CD4-positive, alpha-beta T cell treated with Interferon gamma for 1 hour (primary cell): Measurements from ENCODE around the gene CTBP2.
"Not testable (repeated sequence)": the region's sequence is repeated elsewhere in the genome, so short reads cannot be mapped to it uniquely, and the experiment has no call there.

Experiments
- DNase-seq: peaks from one replicate; pipeline ENCODE4 v3.0.0-alpha.2; 2020

The CTBP2 gene

GRCh38 chr10:125179107-125179506, 18.7 kb upstream of the CTBP2 start:
- DNase-seq, result not testable (repeated sequence)

GRCh38 chr10:125177641-125178640, 17.6 kb upstream of the CTBP2 start:
- no peak for DNase-seq

GRCh38 chr10:125175807-125176206, 15.4 kb upstream of the CTBP2 start:
- DNase-seq, result no peak

GRCh38 chr10:125174360-125174759, 14.0 kb upstream of the CTBP2 start:
- DNase-seq, result no peak

- DNase-seq, result no peak
Observed at GRCh38 chr10:125172694-125173093, 12.3 kb upstream of the CTBP2 start.

- no peak for DNase-seq
Observed at GRCh38 chr10:125171402-125172306, 11.3 kb upstream of the CTBP2 start.

GRCh38 chr10:125169915-125170314, 9.6 kb upstream of the CTBP2 start:
- DNase-seq, result no peak

- DNase-seq, result no peak
Observed at GRCh38 chr10:125169279-125169678, 8.9 kb upstream of the CTBP2 start.

- no peak for DNase-seq
Observed at GRCh38 chr10:125166658-125167057, 6.3 kb upstream of the CTBP2 start.

- DNase-seq, result no peak
Observed at GRCh38 chr10:125165584-125166573, 5.5 kb upstream of the CTBP2 start.

- no peak for DNase-seq
Observed at GRCh38 chr10:125164421-125164820, 4.1 kb upstream of the CTBP2 start.

- no peak for DNase-seq
Observed at GRCh38 chr10:125163803-125164202, 3.4 kb upstream of the CTBP2 start.

- DNase-seq, result not testable (repeated sequence)
Observed at GRCh38 chr10:125163312-125163711, 2.9 kb upstream of the CTBP2 start.

GRCh38 chr10:125162120-125162931, 2.0 kb upstream of the CTBP2 start:
- DNase-seq, result no peak

GRCh38 chr10:125161707-125162119, 1.4 kb upstream of the CTBP2 start:
- no peak for DNase-seq

- peak; percentile 60 for DNase-seq
Observed at GRCh38 chr10:125160856-125161706, 718 bp upstream of the CTBP2 start.

GRCh38 chr10:125159486-125159931, 854 bp downstream of the CTBP2 start:
- DNase-seq, result no peak

- peak; percentile 25 for DNase-seq
Observed at GRCh38 chr10:125158601-125159485, 1.5 kb downstream of the CTBP2 start.

- no peak for DNase-seq
Observed at GRCh38 chr10:125158275-125158600, 2.1 kb downstream of the CTBP2 start.
